ENCODE results near the gene IGF1R. TPM values are rescaled to one million over a fixed set of nuclear protein-coding genes. Genes with fewer than 3 reads are reported as not detected.

Gene IGF1R
- total RNA-seq, 2 experiments from 2014 or later: 17.7 to 18.9 TPM

DNA sequence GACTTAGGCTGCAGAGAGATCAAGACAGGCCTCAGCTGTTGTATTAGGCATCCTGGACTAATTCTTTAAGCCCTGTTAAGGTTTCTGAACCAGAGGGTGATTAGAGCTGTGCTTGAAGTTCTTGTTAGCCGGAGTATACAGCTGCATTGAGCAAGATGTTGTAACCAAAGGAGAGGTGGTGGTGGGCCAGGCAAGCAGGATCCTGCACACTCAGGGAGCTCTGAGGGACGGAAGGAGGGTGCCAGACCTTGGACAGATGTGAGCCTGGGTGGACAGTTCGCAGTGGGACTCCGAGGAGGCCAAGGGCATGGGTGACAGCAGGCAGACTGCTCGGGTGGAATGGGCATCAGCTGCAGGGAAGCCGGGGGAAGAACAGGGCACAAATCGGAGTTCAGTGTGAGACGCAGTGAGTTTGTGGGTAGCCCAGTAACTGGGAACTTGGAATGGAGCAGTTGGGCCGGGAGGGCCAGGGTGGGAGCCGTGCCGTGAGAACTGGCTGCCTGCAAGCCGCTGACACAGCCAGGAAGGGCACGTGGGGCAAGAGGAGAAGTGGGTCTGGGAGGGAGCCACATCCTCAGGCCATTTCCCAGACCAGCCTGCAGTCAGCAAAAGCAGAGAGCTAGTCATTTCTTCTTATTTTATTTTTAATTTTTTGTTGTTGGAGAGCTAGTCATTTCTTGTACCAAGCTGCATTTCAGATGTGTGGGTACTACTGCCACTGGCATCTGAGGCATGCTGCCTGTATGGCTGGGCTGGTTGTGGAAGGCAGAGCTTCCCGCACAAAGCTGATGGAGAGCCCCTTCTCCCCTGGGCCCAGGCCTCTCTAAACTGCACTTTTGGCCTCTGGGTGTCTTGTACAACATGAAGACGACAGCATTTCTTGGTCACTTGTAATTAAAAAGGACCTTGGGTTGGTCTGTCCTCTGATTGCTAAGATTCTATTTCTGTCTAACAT, 298.2 kb downstream of the IGF1R start:
- peaks cover 2% of the 10 kb centered on the region for H3K4me1 Mint-ChIP-seq
- no peaks in the 10 kb centered on the region for H3K9me3 Mint-ChIP-seq
- H3K27me3 Mint-ChIP-seq: no peaks in the 10 kb centered on the region
- H3K27ac Mint-ChIP-seq: no peak overlapping the region
- H3K4me3 Mint-ChIP-seq: no peak overlapping the region
- peaks cover 16% of the 10 kb centered on the region for H3K36me3 Mint-ChIP-seq
- no peak for DNase-seq

DNA sequence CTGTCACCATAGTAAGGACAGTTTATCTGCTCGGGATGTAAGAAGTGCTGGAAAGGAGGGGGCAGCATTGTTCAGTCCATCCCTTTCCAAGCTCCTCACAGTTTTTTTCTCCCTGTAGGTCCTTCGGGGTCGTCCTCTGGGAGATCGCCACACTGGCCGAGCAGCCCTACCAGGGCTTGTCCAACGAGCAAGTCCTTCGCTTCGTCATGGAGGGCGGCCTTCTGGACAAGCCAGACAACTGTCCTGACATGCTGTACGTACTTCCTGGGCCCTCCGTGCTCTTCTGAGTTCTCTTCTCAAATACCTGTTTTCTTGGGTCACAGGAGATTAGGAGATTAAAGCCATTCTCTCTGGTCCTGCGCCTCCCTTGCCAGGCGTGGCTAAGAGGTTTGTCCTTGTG, 300.1 kb downstream of the IGF1R start:
- no peak for DNase-seq
- no peak overlapping the region for H3K4me3 Mint-ChIP-seq
- no peaks in the 10 kb centered on the region for H3K27me3 Mint-ChIP-seq
- peaks cover 16% of the 10 kb centered on the region for H3K4me1 Mint-ChIP-seq
- H3K27ac Mint-ChIP-seq: no peak overlapping the region
- H3K36me3 Mint-ChIP-seq: peaks cover 19% of the 10 kb centered on the region
- no peaks in the 10 kb centered on the region for H3K9me3 Mint-ChIP-seq

DNA sequence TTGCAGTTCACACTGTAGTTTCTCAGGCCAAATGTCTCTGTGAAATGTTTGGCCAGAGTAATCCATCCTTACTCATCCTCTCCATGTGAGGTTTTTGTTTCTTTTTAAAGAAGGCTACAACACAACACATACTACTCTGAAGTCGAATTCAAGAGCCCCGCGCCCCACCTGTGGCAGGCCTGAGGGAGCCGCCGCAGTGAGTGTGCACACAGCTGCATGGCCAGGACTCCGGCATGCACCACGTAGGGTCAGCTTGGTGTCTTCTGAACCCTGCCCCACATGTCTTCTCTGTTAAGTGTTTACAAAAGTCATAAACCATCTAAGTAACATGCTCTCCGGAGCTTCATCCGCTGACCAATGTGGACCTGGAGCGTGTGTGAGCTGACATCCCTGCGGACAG, 300.6 kb downstream of the IGF1R start:
- Mint-ChIP-seq H3K9me3 (no peaks in the 10 kb centered on the region), H3K27ac (no peak overlapping the region)

DNA sequence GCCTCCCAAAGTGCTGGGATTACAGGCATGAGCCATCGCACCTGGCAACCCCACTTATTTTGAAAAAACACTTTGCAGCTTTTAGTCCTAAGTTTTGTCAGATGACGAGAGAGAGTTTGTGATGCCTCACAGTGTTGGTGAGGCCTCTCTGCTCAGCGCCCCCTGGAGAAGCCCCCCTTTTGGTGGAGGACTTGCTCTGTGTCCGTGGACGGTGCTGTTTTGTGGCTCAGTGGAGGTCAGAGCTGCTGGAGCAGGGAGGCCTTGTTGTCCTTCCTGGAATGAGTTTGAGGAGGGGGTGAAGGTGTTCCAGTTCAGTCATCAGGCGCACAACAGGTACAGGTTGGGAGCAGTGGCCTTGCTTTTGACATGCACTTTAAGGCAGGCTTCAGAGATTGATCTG, 301.3 kb downstream of the IGF1R start:
- no peaks in the 10 kb centered on the region for H3K9me3 Mint-ChIP-seq
- DNase-seq: no peak
- no peak overlapping the region for H3K27ac Mint-ChIP-seq
- H3K4me3 Mint-ChIP-seq: no peak overlapping the region
- no peaks in the 10 kb centered on the region for H3K27me3 Mint-ChIP-seq
- H3K36me3 Mint-ChIP-seq: peaks cover 19% of the 10 kb centered on the region
- H3K4me1 Mint-ChIP-seq: peaks cover 16% of the 10 kb centered on the region

More for the DNA sequence above, 300.6 kb downstream of the IGF1R start:
- peaks cover 19% of the 10 kb centered on the region for H3K36me3 Mint-ChIP-seq
- no peak for DNase-seq
- no peaks in the 10 kb centered on the region for H3K27me3 Mint-ChIP-seq
- H3K4me1 Mint-ChIP-seq: peaks cover 16% of the 10 kb centered on the region
- H3K4me3 Mint-ChIP-seq: no peak overlapping the region

DNA sequence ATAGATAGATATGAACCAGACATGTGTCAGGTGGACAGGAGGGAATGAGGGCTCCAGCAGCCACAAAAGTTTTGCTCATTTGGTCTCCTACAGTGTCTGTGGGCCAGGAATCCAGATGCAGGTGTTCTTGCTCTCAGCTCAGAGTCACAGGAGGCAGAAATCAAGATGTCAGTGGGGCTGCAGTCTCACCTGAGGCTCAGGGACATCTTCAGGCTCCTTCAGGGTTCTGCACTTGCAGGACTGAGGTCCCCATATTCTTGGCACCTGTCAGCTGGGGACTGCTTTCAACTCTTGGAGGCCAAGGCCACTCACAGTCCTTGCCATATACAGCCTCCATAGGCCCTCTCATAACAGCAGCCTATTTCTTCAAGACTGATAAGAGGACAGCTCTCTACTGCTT, 301.9 kb downstream of the IGF1R start:
- Mint-ChIP-seq H3K27me3 (no peaks in the 10 kb centered on the region), H3K36me3 (peaks cover 17% of the 10 kb centered on the region), H3K4me3 (no peak overlapping the region), H3K9me3 (no peaks in the 10 kb centered on the region), H3K4me1 (peaks cover 16% of the 10 kb centered on the region), H3K27ac (no peak overlapping the region)
- DNase-seq: no peak

DNA sequence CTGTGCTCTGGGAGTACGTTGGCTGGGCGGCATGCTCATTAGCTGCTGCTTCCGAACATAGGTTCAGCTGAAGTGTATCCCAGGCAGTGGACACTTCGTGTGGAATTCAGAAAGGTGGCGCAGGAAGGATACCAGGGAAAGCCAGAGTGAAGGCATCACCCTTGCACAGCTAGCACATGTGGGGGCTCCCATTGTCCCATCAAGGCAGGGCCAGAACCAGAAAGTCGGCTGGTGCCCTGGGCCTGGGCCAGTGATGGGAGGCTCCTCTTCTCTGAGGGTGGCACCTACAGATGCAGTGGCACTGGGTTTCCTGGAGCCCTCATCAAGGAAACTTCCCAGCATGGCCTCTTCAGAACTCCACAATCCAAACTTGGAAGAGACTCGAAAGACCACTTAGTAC, 302.7 kb downstream of the IGF1R start:
- peaks cover 16% of the 10 kb centered on the region for H3K4me1 Mint-ChIP-seq
- no peaks in the 10 kb centered on the region for H3K9me3 Mint-ChIP-seq
- no peak overlapping the region for H3K4me3 Mint-ChIP-seq
- DNase-seq: no peak
- no peak overlapping the region for H3K27ac Mint-ChIP-seq
- no peaks in the 10 kb centered on the region for H3K27me3 Mint-ChIP-seq
- peaks cover 13% of the 10 kb centered on the region for H3K36me3 Mint-ChIP-seq

DNA sequence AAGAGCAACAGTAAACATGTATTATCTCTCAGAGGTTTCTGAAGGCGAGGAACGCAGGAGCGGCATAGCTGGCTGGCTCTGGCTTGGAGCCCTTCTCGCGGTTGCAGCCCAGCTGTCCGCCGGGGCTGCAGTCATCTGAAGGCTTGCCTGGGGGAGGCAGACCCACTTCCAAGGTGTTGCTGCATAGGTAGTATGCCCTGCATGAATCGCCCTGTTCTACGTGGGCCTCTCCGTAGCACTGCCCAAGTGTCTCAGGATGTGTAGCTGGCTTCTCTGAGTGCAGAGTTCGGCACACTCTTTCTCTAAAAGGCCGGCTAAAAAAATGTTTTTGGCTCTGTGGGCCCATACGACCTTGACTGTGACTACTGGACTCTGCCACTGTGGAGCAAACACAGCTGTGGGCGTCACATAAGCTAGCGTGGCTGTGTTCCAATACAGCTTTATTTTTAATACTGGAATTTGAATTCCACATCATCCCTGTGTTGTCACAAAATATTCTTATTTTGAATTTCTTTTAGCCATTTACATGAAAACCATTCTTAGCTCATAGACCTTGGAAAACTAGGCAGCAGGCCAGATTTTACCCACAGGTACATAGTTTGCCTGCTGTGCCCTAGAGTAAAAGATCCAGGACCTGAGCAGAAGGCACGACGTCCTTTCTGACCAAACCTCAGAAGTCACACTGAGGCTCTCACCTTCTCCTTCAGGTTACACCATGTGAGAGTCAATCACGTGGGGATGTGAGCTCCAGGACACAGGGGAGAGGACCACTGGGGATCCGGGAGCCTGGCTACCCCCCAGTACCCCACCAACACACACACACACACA, 303.4 kb downstream of the IGF1R start:
- peak overlapping the region; percentile 61 for H3K27ac Mint-ChIP-seq
- H3K4me1 Mint-ChIP-seq: peaks cover 16% of the 10 kb centered on the region
- no peak for DNase-seq
- no peaks in the 10 kb centered on the region for H3K9me3 Mint-ChIP-seq
- no peak overlapping the region for H3K4me3 Mint-ChIP-seq
- no peaks in the 10 kb centered on the region for H3K27me3 Mint-ChIP-seq
- peaks cover 15% of the 10 kb centered on the region for H3K36me3 Mint-ChIP-seq

DNA sequence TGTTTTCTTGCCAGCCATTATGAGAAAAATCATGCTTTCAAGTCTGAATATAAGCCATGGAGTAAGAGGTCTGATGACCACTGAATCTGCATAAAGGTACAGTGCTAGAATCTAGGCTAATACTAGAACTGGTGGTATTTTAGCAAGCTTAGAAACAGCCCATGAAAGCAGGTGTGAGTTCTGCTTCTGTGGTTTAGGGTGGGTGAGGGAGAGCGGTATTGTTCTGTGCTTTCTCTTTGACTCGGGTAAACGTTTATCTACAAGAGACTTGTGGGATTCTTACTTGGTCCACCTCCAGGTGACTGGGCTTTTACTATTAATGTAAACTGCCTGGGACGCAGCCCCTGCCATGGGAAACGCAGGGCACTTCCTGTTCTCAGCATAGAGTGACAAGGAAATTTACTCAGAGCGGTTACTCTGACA, 304.1 kb downstream of the IGF1R start:
- no peak overlapping the region for H3K4me3 Mint-ChIP-seq
- peaks cover 15% of the 10 kb centered on the region for H3K36me3 Mint-ChIP-seq
- H3K4me1 Mint-ChIP-seq: peaks cover 16% of the 10 kb centered on the region
- peak; percentile 10 for DNase-seq
- H3K27ac Mint-ChIP-seq: peak overlapping the region; percentile 61
- no peaks in the 10 kb centered on the region for H3K9me3 Mint-ChIP-seq
- H3K27me3 Mint-ChIP-seq: no peaks in the 10 kb centered on the region

DNA sequence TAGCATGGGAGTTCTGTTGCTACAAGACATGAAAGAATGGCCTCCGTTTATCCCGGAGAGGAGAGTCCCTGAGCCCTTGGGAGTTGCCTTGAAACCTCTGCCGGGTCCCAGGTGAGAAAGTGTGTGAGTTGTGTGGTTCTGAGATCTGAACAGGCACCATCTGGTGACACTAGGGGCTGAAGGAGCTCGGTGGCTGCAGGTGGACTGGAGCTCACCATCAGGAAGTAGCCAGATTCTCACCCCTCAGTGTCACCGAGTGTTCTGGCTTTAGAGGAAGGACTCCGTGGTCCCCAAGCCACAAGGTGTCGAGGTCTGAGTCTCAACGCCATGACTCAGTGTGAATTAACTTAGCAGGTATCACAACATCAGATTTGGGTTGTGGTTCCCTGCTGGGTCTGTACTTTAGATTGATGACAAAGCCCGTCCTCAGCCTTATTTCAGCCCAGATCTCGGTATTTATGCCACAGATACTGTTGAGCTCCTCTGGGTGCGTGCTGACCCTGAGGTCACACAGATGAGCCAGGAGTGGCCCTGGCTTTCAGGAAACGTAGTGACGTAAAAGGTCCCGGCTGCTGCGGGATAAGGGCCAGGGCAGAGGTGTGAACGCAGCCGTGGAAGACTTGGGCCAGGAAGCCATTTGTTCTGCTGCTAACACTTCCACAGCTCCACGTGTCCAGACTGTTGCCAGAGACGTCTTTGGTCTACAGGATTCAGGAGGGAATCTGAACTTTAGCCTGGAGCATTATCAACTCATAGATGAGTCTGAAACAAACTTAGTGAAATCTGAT, 304.9 kb downstream of the IGF1R start:
- no peaks in the 10 kb centered on the region for H3K9me3 Mint-ChIP-seq
- H3K4me3 Mint-ChIP-seq: no peak overlapping the region
- DNase-seq: peak; percentile 26
- H3K4me1 Mint-ChIP-seq: peaks cover 16% of the 10 kb centered on the region
- peak overlapping the region; percentile 61 for H3K27ac Mint-ChIP-seq
- peaks cover 20% of the 10 kb centered on the region for H3K36me3 Mint-ChIP-seq
- H3K27me3 Mint-ChIP-seq: no peaks in the 10 kb centered on the region

DNA sequence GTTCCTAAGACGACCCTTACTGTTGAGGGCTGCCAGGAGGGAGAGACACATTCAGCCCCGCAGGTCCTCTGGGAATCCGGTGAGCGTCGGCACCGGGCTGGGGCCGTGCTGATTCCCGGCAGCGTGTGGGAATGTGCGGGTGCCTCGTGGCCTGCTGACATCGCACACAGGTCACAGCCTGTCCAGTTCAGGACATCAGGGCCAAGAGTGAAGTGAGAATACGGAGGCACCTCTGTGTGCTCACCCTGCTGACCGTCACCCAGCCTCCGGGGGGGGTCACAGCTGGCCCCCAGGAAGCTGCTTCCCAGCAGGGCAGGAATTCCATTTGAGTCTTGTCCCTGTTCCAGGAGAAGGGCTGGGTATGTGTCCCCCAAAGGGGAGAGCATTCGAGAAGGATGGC, 305.6 kb downstream of the IGF1R start:
- H3K9me3 Mint-ChIP-seq: no peaks in the 10 kb centered on the region
- no peaks in the 10 kb centered on the region for H3K27me3 Mint-ChIP-seq
- H3K27ac Mint-ChIP-seq: no peak overlapping the region
- no peak overlapping the region for H3K4me3 Mint-ChIP-seq
- H3K4me1 Mint-ChIP-seq: peaks cover 16% of the 10 kb centered on the region
- DNase-seq: no peak
- H3K36me3 Mint-ChIP-seq: peaks cover 21% of the 10 kb centered on the region

DNA sequence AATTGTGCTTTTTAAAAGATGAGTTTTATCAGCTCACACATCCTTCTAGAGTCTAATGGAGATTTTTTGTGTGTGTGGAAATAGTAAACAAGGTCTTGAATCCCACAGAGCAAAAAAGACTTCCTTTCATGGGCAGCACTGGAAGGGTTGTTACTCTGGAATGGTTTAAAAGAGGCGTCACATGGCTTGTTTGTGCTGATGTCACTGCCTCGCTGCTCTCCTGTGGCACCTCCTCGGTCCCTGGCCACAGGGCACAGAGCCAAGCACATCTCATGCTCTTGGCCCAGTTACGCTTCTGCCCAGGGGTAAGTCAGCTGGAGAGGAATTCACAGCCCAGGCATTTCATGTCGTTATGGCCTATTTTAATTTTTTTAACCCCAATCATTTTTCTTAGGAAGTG, 306.1 kb downstream of the IGF1R start:
- Mint-ChIP-seq H3K27me3 (no peaks in the 10 kb centered on the region), H3K4me1 (peaks cover 16% of the 10 kb centered on the region), H3K4me3 (no peak overlapping the region), H3K36me3 (peaks cover 22% of the 10 kb centered on the region), H3K27ac (no peak overlapping the region), H3K9me3 (no peaks in the 10 kb centered on the region)
- DNase-seq: no peak

DNA sequence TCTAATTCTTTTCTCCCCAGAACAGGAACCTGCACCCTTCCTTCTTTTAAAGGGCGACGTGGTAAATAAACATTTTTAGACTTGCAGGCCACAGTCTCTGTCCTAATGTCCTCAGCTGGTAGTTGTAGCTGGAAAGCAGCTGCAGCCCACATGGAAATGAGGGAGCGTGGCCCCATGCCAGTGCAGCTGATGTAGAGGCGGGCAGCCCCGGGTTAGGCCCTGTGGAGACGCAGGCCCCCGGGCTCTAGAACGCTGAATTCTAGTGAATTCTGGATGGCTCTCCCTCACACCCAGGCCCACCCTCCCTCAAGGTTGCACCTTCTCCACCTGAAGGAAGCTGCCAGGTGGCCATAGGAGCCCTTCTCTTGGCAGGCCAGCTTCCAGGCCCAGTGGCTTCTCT, 307.0 kb downstream of the IGF1R start:
- no peak overlapping the region for H3K4me3 Mint-ChIP-seq
- H3K27ac Mint-ChIP-seq: no peak overlapping the region
- no peak for DNase-seq
- H3K4me1 Mint-ChIP-seq: peaks cover 16% of the 10 kb centered on the region
- no peaks in the 10 kb centered on the region for H3K27me3 Mint-ChIP-seq
- H3K36me3 Mint-ChIP-seq: peaks cover 28% of the 10 kb centered on the region
- H3K9me3 Mint-ChIP-seq: no peaks in the 10 kb centered on the region

DNA sequence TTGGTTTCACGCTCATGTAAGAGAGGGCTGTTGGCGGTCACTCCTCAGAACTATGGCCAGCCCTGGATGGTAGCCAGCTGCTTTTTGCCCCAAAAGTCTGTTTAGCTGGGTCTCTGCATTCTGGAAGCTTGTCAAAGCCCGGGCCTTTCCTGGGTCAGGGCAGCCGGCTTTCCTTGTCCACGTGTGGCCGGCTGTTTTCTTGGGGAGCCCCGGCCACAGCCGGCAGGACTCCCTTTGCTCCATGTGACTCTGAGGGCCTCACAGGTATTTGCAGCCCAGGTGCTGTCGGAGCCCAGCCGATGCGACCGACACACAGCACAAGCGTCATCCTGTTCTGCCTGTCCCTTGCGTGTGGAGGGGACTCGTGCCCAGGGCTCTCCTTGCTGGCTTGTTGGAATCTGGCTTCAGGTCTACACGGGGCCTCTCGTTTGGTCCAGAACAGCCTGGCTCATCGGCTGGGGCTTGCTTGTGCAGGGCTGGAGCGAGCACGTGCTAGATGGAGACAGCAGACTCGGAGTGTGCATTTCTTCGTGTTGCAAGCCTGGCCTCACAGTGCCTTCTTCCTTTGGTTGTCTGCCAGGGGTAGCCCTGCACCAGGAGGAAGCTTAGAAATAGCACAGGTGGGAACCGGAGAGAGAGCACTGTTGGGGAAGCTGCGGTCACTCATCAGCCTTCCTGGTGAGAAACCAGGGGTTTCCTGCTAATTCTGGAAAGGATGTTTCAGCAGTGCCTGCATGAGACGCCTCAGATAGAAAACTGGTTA, 307.8 kb downstream of the IGF1R start:
- no peak overlapping the region for H3K27ac Mint-ChIP-seq
- no peak overlapping the region for H3K4me3 Mint-ChIP-seq
- no peak for DNase-seq
- H3K4me1 Mint-ChIP-seq: peaks cover 16% of the 10 kb centered on the region
- peaks cover 1% of the 10 kb centered on the region for H3K9me3 Mint-ChIP-seq
- H3K27me3 Mint-ChIP-seq: no peaks in the 10 kb centered on the region
- H3K36me3 Mint-ChIP-seq: peaks cover 35% of the 10 kb centered on the region
